H1 (cell line): ENCODE data around the gene C19orf73. TPM values are rescaled to one million over a fixed set of nuclear protein-coding genes. Genes with fewer than 3 reads are reported as not detected.

Source experiments
- ATF3 ChIP-seq: IDR thresholded peaks from 2 replicates; pipeline ENCODE4 v1.6.1; 2011; ENCODE audit warnings: low read depth, mild to moderate bottlenecking, low read length; ENCODE audit not compliant: insufficient read depth
- CTCF ChIP-seq, 3 experiments: IDR thresholded peaks; 1 replicate in 2 of 3; 2 replicates in 1 of 3; pipeline versions ENCODE4 v1.5.1 to v1.6.1; 2011; ENCODE audit warnings: low read length in 3 of 3, mild to moderate bottlenecking in 3 of 3, inconsistent platforms in 2 of 3, low read depth in 1 of 3, moderate library complexity in 1 of 3; ENCODE audit not compliant: insufficient read depth in 1 of 3; ENCODE audit errors: control extremely low read depth in 1 of 3
- KDM1A ChIP-seq: fragments of 200-600, 300-600 bp; sonication (generic); IDR thresholded peaks from 2 replicates; pipeline ENCODE4 v1.7.1; 2016; ENCODE audit warnings: mild to moderate bottlenecking, low read length, borderline replicate concordance
- MAX ChIP-seq: IDR thresholded peaks from 2 replicates; pipeline ENCODE4 v1.6.1; 2012; ENCODE audit warnings: inconsistent platforms
- PHF8 ChIP-seq: fragments of 200-600 bp; sonication (generic); conservative IDR thresholded peaks from 2 replicates; pipeline ENCODE4 v1.7.1; 2012; ENCODE audit warnings: low read depth, mild to moderate bottlenecking, inconsistent platforms, low read length, moderate library complexity
- POLR2AphosphoS5 ChIP-seq: IDR thresholded peaks from 2 replicates; pipeline ENCODE4 v1.6.1; 2011; ENCODE audit warnings: low read depth, low read length
- RAD21 ChIP-seq, 2 experiments: IDR thresholded peaks in 1 of 2; conservative IDR thresholded peaks in 1 of 2; 2 replicates each; pipeline ENCODE4 v1.6.1; 2011; ENCODE audit warnings: low read depth in 2 of 2, low read length in 2 of 2, improper control_type of control experiment in 1 of 2, inconsistent platforms in 1 of 2, mild to moderate bottlenecking in 1 of 2, moderate library complexity in 1 of 2
- RFX5 ChIP-seq: IDR thresholded peaks from 2 replicates; pipeline ENCODE4 v1.6.1; 2011; ENCODE audit warnings: low read depth, low read length, improper control_type of control experiment, borderline replicate concordance
- TAF7 ChIP-seq: optimal IDR thresholded peaks from 2 replicates; pipeline ENCODE3; 2011; ENCODE audit warnings: low read depth, mild to moderate bottlenecking, inconsistent platforms, low read length, moderate library complexity, borderline replicate concordance
- TBP ChIP-seq: IDR thresholded peaks from 2 replicates; pipeline ENCODE4 v1.6.1; 2011; ENCODE audit warnings: low read depth, low read length, improper control_type of control experiment
- polyA plus RNA-seq, 7 experiments: library from polyadenylated mRNA; depleted of rRNA in 3 of 7; stranded (reverse) in 5 of 7; unstranded in 2 of 7; fragments of >200 nt in 5 of 7; fragments of 200-250 nt in 2 of 7; gene quantifications; 1 replicate in 5 of 7; 2 replicates in 1 of 7; 4 replicates in 1 of 7; pipeline versions ENCODE4 v1.2.1 to v1.2.3, GENCODE V29; 2011 to 2013; ENCODE audit warnings: missing spikeins in 2 of 7, mixed read lengths in 2 of 7
- total RNA-seq: library from RNA; stranded (reverse); fragmentation: NEBNext Ultra II Directional; extraction: Animal tissue kit (Norgen Biotek cat#: 25700); gene quantifications from 2 replicates; pipeline ENCODE4 v1.2.1, GENCODE V29; 2021

C19orf73 gene
- total and polyA plus RNA-seq, 2 of the 8 experiments (the other 6 are each of a cell fraction or from before 2014, with no cell fraction given) = 2.5 to 4.6 TPM

- TF ChIP-seq CTCF (IDR thresholded peaks at IDR 0.05; ENCODE audit: control extremely low read depth in 1 of 3, insufficient read depth in 1 of 3, low read depth in 1 of 3, low read length in 3 of 3) (peak; percentile 95 to 99 (median 98)), RFX5 (no peak), MAX (no peak), TBP (no peak), ATF3 (no peak), PHF8 (no peak), TAF7 (no peak), POLR2AphosphoS5 (peak; percentile 46; the same call in 1 of the 2 replicates), KDM1A (no peak), RAD21 (IDR thresholded peaks at IDR 0.05 in 1 of 2, conservative IDR thresholded peaks at IDR 0.05 in 1 of 2; ENCODE audit: low read depth in 2 of 2, low read length in 2 of 2) (peak; percentile 88 to 95)
These were observed 21.3 kb downstream of the C19orf73 start (continued) for GRCh38 chr19:49097453-49098288.
